Gastroesophageal sphincter (tissue), 3 donors: ENCODE measurements around the gene MAP1S.

ENCODE experiments used
- CTCF ChIP-seq, 4 experiments: fragments of 200-600 bp in 2 of 4; fragments of 450-650 bp in 2 of 4; sonication (generic) in 1 of 4; IDR thresholded peaks; one replicate each; pipeline ENCODE4 v1.5.1; 2017 to 2019; ENCODE audit warnings: antibody characterized with exemption in 4 of 4, mild to moderate bottlenecking in 2 of 4, moderate library complexity in 2 of 4
- POLR2A ChIP-seq, 2 donors: fragments of 450-650 bp; IDR thresholded peaks; one replicate each; pipeline ENCODE4 v1.6.1; 2017; ENCODE audit warnings: antibody characterized with exemption in 2 of 2, mild to moderate bottlenecking in 2 of 2, moderate library complexity in 1 of 2

DNA sequence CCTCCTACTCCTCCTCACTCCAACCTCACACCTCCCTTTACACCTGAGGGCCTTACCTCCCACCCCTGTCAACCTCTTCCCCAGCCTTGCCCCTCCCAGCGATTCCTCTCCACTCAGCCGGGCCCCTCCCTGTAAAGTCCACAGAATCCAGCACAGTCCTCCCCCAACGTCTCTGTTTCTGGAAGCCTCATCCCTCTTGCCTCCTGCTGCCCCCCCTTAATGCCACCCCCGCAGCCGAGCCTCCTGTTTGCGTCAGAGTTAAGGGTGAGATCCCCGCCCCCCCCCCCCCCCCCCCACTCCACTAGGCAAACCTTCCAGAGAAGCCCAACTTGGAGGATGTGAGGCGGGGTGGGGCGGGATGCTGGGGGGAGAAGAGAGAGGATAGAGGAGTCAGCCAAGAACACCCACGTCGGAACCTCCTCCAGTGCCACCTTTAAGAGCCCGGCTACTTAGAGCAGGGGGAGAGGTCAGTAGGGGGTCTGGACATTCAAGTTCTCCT lies 33.2 kb upstream of the MAP1S start:
- TF ChIP-seq CTCF (IDR thresholded peaks at IDR 0.05) (no peak), POLR2A (IDR thresholded peaks at IDR 0.05) (no peak)
